Renal cortex interstitium (tissue), 11 donors: ENCODE results near the gene HYAL2. TPM values are rescaled to one million over a fixed set of nuclear protein-coding genes. Genes with fewer than 3 reads are reported as not detected.
"Not testable (repeated sequence)": the region's sequence is repeated elsewhere in the genome, so short reads cannot be mapped to it uniquely, and the experiment has no call there.

Experiments used
- DNase-seq, 11 donors: peaks; one replicate each; pipeline ENCODE4 v3.0.0-alpha.2; 2013; ENCODE audit warnings: low read depth in 9 of 11, low spot score in 4 of 11; ENCODE audit errors: extremely low read depth in 1 of 11
- polyA plus RNA-seq, 3 donors: library from polyadenylated mRNA; unstranded; fragments of 120-200 nt; gene quantifications; one replicate each; pipeline ENCODE4 v1.2.1, GENCODE V29; 2013; ENCODE audit not compliant: insufficient read length in 3 of 3

The HYAL2 gene
- polyA plus RNA-seq, 3 donors: 57.0 to 86.5 (median 71.4) TPM

DNA sequence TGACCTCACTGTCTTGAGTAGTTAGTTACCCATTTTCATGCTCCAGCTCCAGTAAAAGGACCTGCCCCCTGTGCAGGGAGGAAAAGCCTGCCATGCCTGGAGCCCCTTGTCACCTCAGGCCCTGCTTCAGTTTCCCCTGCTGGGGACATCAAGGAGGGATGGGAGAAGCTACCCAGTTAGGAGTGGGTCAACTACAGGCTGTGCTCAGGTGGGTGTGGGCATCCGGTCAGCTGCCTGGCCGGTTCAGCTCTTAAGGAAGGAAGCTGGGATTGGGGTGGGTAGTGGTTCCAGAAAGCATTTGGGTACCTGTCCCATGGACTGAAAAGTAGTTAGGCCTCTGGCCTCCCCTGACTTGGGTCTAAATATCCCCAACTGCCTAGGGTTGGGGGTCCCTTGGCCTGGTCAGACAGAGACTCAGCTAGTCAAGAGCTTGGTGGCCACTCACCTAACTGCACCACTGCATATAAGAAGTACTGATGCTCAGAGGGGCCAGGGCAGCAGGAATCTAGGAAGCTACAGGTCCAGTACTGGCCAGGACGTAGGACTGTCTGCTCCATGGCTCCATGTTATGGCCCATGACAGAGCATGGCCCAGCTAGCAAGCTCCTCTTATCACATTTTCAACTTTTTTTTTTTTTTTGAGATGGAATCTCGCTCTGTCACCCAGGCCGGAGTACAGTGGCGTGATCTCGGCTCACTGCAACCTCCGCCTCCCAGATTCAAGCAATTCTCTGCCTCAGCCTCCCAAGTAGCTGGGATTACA, 43.1 kb downstream of the HYAL2 start:
- no peak for DNase-seq

DNA sequence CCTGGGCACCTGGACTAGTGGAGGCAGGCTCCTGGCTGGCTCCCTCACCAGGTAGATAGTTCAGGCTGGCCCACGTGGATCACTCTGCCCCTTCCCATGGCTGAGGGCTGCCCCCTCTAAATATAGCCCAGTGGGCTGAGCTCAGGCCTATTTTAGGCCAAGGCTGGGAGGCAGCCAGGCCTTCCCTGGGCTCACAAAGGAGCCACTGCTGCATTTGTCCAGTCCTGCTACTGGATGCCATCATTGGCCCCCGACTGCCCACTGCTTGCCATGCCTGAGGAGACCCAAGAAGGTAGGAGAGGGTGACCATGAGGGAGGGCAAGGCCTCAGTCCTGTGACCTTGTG, 43.7 kb downstream of the HYAL2 start, which contains the start of gene LSMEM2:
LSMEM2 (plus strand) TSS at position 208 of the 345 bp plus-strand sequence; CDS start at position 235, 27 bp downstream.
- DNase-seq: no peak

DNA sequence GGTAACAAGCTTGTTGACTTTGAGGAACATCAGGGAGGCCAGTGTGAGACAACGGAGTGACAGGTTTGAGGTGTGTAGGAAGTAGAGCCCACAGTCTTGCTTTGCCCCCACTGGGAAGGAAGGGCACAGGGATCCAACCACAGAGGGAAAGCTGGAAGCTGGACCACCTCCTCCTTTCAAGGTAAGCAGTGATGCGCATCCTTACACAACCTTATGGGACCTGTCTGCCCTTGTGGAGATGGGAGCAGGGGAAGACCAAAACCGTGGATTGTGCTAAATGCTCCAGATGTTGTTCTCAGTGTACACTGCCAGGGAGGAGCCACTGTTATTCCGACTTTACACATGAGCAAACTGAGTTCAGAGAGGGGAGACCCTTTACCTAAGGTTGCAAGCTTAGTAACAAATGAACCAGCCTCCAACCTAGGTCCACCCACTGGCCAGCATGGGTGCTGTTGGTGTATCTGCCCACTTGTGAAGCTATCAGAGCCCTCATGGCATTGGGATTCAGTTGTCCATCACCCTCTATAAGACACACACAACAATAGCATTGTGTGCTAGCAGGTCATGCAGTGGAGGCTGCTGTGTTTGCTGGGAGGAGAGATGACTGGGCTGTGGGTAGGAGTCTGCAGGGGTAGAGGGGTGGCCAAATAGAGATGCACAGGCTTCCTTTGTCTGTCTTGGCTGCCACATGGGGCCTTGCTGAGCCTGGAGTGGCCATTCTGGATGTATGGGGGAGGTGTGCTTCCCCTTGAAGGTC, 44.2 kb downstream of the HYAL2 start:
- no peak for DNase-seq

DNA sequence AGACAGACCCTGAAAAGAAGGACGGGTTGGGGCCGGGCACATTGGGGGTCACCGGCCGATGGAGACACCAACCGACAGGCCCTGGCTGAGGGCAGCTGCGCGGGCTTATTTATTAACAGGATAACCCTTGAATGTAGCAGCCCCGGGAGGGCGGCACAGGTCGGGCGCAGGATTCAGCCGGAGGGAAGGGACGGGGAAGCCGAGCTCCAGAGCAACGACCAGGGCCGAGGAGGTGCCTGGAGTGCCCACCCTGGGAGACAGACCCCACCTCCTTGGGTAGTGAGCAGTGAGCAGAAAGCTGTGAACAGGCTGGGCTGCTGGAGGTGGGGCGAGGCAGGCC, 45.8 kb downstream of the HYAL2 start:
- no peak for DNase-seq

- no peak for DNase-seq
These were observed 46.4 kb downstream of the HYAL2 start for GRCh38 chr3:50275996-50276761.

- no peak for DNase-seq
These were observed 47.2 kb downstream of the HYAL2 start for GRCh38 chr3:50275141-50275995.

DNA sequence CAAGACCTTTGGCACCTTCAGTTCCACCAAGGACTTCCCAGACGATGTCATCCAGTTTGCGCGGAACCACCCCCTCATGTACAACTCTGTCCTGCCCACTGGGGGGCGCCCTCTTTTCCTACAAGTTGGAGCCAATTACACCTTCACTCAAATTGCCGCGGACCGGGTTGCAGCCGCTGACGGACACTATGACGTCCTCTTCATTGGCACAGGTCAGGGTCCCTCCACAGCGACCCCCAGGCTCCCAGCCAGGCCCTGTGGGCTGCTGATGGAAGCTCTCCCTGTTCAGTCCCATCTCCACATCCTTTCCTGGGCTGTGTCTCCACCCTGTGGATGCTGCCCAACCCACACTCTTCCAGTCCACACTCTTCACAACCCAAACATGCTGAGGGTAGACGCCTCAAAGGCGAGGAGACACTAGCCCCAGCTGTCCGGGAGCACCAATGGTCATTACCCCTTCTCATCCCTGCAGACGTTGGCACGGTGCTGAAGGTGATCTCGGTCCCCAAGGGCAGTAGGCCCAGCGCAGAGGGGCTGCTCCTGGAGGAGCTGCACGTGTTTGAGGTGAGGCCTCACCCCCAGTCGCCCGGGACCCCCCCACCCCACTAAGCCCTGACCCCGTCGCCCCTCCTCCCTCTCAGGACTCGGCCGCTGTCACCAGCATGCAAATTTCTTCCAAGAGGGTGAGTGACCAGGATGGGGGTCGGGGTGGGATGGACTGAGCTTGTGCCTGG, 48.0 kb downstream of the HYAL2 start:
- no peak for DNase-seq

DNA sequence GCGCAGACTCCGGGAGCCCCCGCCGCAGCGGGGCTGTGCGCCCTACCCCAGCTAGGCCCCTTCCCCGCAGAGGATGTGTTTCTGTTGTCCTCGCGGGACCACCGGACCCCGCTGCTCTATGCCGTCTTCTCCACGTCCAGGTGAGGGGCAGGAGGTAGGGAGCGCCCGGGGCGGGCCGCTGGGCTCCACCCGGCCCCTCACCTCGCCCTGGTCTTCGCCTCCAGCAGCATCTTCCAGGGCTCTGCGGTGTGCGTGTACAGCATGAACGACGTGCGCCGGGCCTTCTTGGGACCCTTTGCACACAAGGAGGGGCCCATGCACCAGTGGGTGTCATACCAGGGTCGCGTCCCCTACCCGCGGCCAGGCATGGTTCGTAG, 48.9 kb downstream of the HYAL2 start:
- no peak for DNase-seq

- DNase-seq: peak in 9 of 11 donors; percentile 70 to 83 (median 77)
These were observed 49.4 kb downstream of the HYAL2 start for GRCh38 chr3:50272911-50273688.

- not testable (repeated sequence) for DNase-seq
These were observed 50.0 kb downstream of the HYAL2 start for GRCh38 chr3:50272538-50272910.

DNA sequence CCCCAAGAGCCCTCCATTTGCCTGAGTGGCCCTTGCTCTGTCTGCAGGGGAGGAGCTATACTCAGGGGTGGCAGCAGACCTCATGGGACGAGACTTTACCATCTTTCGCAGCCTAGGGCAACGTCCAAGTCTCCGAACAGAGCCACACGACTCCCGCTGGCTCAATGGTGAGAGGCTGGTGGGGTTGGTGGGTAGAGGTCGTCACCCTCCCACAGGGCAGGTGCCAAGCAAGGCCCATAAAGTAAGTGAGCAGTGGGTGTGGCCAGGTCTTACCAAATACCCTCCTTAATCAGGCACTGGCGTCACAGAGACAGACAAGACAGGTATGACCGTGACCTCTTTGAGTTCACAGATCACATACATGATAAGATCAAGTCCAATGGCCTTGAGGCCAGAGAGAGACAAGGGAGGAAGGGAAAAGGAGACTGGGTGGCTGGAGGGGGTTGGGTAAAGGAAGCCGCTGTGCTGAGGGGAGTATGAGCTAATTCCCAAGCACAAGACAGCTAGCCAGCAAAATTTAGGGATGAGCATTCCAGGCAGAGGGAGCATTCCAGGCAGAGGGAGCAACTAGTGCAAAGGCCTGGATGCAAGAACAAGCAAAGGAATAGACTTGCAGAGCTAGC, 51.1 kb downstream of the HYAL2 start:
- no peak for DNase-seq

DNA sequence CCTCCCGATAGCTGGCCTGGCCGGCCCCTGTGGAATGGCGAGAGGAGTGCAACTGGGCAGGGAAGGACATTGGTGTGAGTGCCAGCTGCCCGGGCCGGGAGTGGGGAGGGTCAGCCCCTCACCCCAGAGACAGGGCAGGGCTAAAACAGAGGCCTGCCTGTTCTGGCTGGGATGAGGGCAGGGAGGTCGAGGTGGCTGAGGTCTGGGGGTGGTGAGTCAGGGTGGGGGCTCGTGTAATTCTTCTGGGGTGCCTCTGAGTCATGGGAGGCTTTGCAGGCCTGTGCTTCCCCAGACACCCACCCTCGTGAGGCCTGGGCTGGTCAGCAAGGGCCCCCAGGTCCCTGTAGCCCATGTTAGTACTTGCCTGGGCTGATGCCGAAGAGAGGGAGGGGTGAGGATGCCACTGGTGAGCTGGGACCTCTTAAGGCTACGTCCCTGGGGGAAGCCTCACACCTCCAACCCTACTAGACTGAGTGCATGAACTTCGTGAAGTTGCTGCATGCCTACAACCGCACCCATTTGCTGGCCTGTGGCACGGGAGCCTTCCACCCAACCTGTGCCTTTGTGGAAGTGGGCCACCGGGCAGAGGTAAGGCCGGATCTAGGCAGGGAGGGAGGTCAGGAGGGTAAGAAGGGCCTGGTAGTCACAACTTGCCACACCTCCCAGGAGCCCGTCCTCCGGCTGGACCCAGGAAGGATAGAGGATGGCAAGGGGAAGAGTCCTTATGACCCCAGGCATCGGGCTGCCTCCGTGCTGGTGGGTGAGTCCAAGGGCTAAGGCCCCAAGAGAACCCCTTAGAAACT, 51.9 kb downstream of the HYAL2 start:
- no peak for DNase-seq

DNA sequence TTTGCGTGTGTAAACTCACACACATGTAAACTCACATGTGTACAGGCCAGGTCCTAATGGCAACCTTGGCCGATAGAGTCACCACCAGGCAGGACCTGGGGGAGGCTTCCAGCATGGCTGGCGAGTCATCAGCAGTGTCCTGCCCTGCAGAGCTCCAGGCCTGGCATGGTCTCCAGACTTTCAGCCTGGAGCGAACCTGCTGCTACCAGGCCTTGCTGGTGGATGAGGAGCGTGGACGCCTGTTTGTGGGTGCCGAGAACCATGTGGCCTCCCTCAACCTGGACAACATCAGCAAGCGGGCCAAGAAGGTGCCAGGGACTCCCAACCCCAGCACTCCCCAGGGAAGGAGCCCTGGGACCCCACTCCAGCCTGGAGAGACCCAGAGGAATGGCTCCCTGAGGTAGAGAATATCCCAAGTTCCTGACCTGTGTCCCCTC, 52.5 kb downstream of the HYAL2 start:
- DNase-seq: no peak

- no peak for DNase-seq
These were observed 53.1 kb downstream of the HYAL2 start for GRCh38 chr3:50269460-50269859.

- peak in 4 of 11 donors; percentile 59 to 74 (median 63) for DNase-seq
These were observed 53.7 kb downstream of the HYAL2 start, which contains the start of gene SEMA3B for GRCh38 chr3:50268703-50269451. SEMA3B (plus strand) TSS chr3:50269147; CDS start chr3:50269241, 94 bp downstream.

GRCh38 chr3:50268276-50268675, 54.3 kb downstream of the HYAL2 start:
- no peak for DNase-seq
